Natural killer cell (primary cell): Measurements from ENCODE around the gene GALNT9. TPM values are rescaled to one million over a fixed set of nuclear protein-coding genes. Genes with fewer than 3 reads are reported as not detected.

Experiments
- ATAC-seq, 3 donors: fragments of 150-1000 bp in 2 of 3; fragments of 200-7000 bp in 1 of 3; cut with Tn5 transposase; 1 replicate in 1 of 3; 2 replicates in 2 of 3; pipeline ENCODE4 v1.10.0; 2021; ENCODE audit warnings: mild to moderate bottlenecking in 2 of 3, moderate library complexity in 2 of 3
- DNase-seq, 2 donors: peaks; one replicate each; pipeline versions ENCODE4 v3.0.0 to v3.0.0-alpha.2; 2013 to 2021; ENCODE audit warnings: mixed read lengths in 1 of 2
- H3K27ac ChIP-seq: one replicate; pipeline ENCODE4 v1.5.1; 2013; ENCODE audit warnings: mild to moderate bottlenecking, low read length
- H3K27me3 ChIP-seq: one replicate; pipeline ENCODE4 v1.6.1; 2013; ENCODE audit warnings: low read length; ENCODE audit not compliant: control insufficient read depth, insufficient read depth
- H3K36me3 ChIP-seq: one replicate; pipeline ENCODE4 v1.6.1; 2013; ENCODE audit warnings: low read length; ENCODE audit not compliant: control insufficient read depth, insufficient read depth
- H3K4me1 ChIP-seq: one replicate; pipeline ENCODE4 v1.6.1; 2013; ENCODE audit warnings: low read length; ENCODE audit not compliant: control insufficient read depth, insufficient read depth
- H3K4me3 ChIP-seq: one replicate; pipeline ENCODE4 v1.5.1; 2013; ENCODE audit warnings: low read length
- H3K9me3 ChIP-seq: one replicate; pipeline ENCODE4 v1.6.1; 2013; ENCODE audit warnings: low read length; ENCODE audit not compliant: control insufficient read depth, insufficient read depth
- H3K27ac Mint-ChIP-seq, 2 donors: one replicate each; pipeline ENCODE4 v1.8.0; 2022; ENCODE audit warnings: mild to moderate bottlenecking in 2 of 2, mixed read lengths in 2 of 2, moderate library complexity in 1 of 2
- H3K27me3 Mint-ChIP-seq, 2 donors: one replicate each; pipeline ENCODE4 v1.8.0; 2022; ENCODE audit warnings: low read depth in 2 of 2, mixed read lengths in 2 of 2
- H3K36me3 Mint-ChIP-seq: one replicate; pipeline ENCODE4 v1.8.0; 2022; ENCODE audit warnings: mixed read lengths
- H3K4me1 Mint-ChIP-seq, 2 donors: one replicate each; pipeline ENCODE4 v1.8.0; 2022; ENCODE audit warnings: mixed read lengths in 2 of 2
- H3K4me3 Mint-ChIP-seq: one replicate; pipeline ENCODE4 v1.8.0; 2022; ENCODE audit warnings: mild to moderate bottlenecking, moderate library complexity, mixed read lengths
- H3K9me3 Mint-ChIP-seq, 2 donors: one replicate each; pipeline ENCODE4 v1.8.0; 2022; ENCODE audit warnings: mixed read lengths in 2 of 2
- CTCF ChIP-seq: fragments of 200-600 bp; IDR thresholded peaks from one replicate; pipeline ENCODE4 v1.8.0; 2022; ENCODE audit warnings: antibody characterized with exemption
- WGBS: methylation state at CpG from one replicate; pipeline ENCODE4 v1.1.7; 2013; ENCODE audit warnings: missing lambda C conversion rate; ENCODE audit not compliant: insufficient coverage; 5-methylcytosine and 5-hydroxymethylcytosine counted together
- intact Hi-C: fragments of 100-400 bp; cut with micrococcal nuclease; formaldehyde crosslinking; loops from one replicate; pipeline ENCODE4 v1.14.2; 2022
- total RNA-seq, 4 donors: library from RNA; stranded (reverse); fragments of 120-200 nt in 1 of 4; gene quantifications; one replicate each; pipeline versions ENCODE4 v1.2.3 to v1.2.4, GENCODE V29; 2013 to 2022

The GALNT9 gene
- total RNA-seq, 3 donors from 2014 or later (not counting 1 experiment from before 2014, with no cell fraction given) = not detected

- DNase-seq (no peak), ATAC-seq (no peak)
- WGBS = 78% methylated on average over 17 of the region's 17 CpGs
- Histone ChIP-seq H3K9me3 (no peaks in the 10 kb centered on the region), H3K4me1 (peaks cover 4% of the 10 kb centered on the region), H3K4me3 (no peak overlapping the region), H3K36me3 (no peaks in the 10 kb centered on the region), H3K27me3 (no peaks in the 10 kb centered on the region), H3K27ac (no peak overlapping the region)
- TF ChIP-seq CTCF = no peak
- Mint-ChIP-seq H3K27me3 (peaks cover 0 to 4% of the 10 kb centered on the region in 2 donors), H3K9me3 (no peaks in the 10 kb centered on the region), H3K27ac (no peak overlapping the region), H3K36me3 (no peaks in the 10 kb centered on the region), H3K4me3 (no peak overlapping the region), H3K4me1 (peaks cover 0 to 14% of the 10 kb centered on the region in 2 donors)
- intact Hi-C loops = no loop called here
Measured at GRCh38 chr12:132339856-132340255, 10.5 kb upstream of the GALNT9 start.

GRCh38 chr12:132338781-132339180 is 9.4 kb upstream of the GALNT9 start:
- Histone ChIP-seq H3K9me3 (no peaks in the 10 kb centered on the region), H3K27me3 (no peaks in the 10 kb centered on the region), H3K4me3 (no peak overlapping the region), H3K4me1 (peaks cover 3% of the 10 kb centered on the region), H3K27ac (no peak overlapping the region), H3K36me3 (no peaks in the 10 kb centered on the region)
- Mint-ChIP-seq H3K27me3 (peaks cover 0 to 4% of the 10 kb centered on the region in 2 donors), H3K36me3 (no peaks in the 10 kb centered on the region), H3K27ac (no peak overlapping the region), H3K4me3 (no peak overlapping the region), H3K4me1 (peaks cover 0 to 13% of the 10 kb centered on the region in 2 donors), H3K9me3 (no peaks in the 10 kb centered on the region)
- DNase-seq (no peak), ATAC-seq (no peak)
- WGBS = 90% methylated on average over 24 of the region's 24 CpGs
- intact Hi-C loops = no loop called here
- TF ChIP-seq CTCF = no peak

GRCh38 chr12:132338311-132338710 is 8.9 kb upstream of the GALNT9 start:
- TF ChIP-seq CTCF = no peak
- Histone ChIP-seq H3K4me3 (no peak overlapping the region), H3K27ac (no peak overlapping the region), H3K9me3 (no peaks in the 10 kb centered on the region), H3K36me3 (no peaks in the 10 kb centered on the region), H3K27me3 (no peaks in the 10 kb centered on the region), H3K4me1 (no peaks in the 10 kb centered on the region)
- ATAC-seq = no peak
- 91% methylated on average over 20 of the region's 20 CpGs for WGBS
- H3K4me1 Mint-ChIP-seq = peaks cover 0 to 8% of the 10 kb centered on the region in 2 donors
- H3K9me3 Mint-ChIP-seq = no peaks in the 10 kb centered on the region
- intact Hi-C loops = no loop called here
- H3K27me3 Mint-ChIP-seq = peaks cover 0 to 4% of the 10 kb centered on the region in 2 donors
- DNase-seq = no peak
- H3K4me3 Mint-ChIP-seq = no peak overlapping the region
- H3K36me3 Mint-ChIP-seq = no peaks in the 10 kb centered on the region
- no peak overlapping the region for H3K27ac Mint-ChIP-seq

- DNase-seq = no peak
- no peaks in the 10 kb centered on the region for H3K27me3 ChIP-seq
Measured at GRCh38 chr12:132337557-132337956, 8.2 kb upstream of the GALNT9 start.

More at GRCh38 chr12:132337557-132337956, 8.2 kb upstream of the GALNT9 start:
- Histone ChIP-seq H3K36me3 (no peaks in the 10 kb centered on the region), H3K27ac (no peak overlapping the region), H3K4me3 (no peak overlapping the region), H3K9me3 (no peaks in the 10 kb centered on the region), H3K4me1 (no peaks in the 10 kb centered on the region)
- intact Hi-C loops = no loop called here
- peaks cover 0 to under 1% of the 10 kb centered on the region in 2 donors for H3K4me1 Mint-ChIP-seq
- no peaks in the 10 kb centered on the region for H3K36me3 Mint-ChIP-seq
- H3K27ac Mint-ChIP-seq = no peak overlapping the region
- H3K4me3 Mint-ChIP-seq = no peak overlapping the region
- no peak for ATAC-seq
- no peaks in the 10 kb centered on the region for H3K27me3 Mint-ChIP-seq
- no peaks in the 10 kb centered on the region for H3K9me3 Mint-ChIP-seq
- no peak for TF ChIP-seq CTCF
- WGBS = 84% methylated on average over 27 of the region's 27 CpGs
